Measurements from ENCODE around the gene ST6GALNAC4.

- TF ChIP-seq CTCF (IDR thresholded peaks at IDR 0.05) (no peak), EZH2 (IDR thresholded peaks at IDR 0.05; ENCODE audit: borderline replicate concordance, insufficient read depth, low read depth, low read length, poor library complexity, severe bottlenecking) (no peak)
Measured at GRCh38 chr9:127860260-127860659, 56.6 kb downstream of the ST6GALNAC4 start.

Data from B cell (primary cell).